BJ (cell line): ENCODE data around the gene MRPS26. TPM values are rescaled to one million over a fixed set of nuclear protein-coding genes. Genes with fewer than 3 reads are reported as not detected.

Source experiments
- CTCF ChIA-PET: fragments of 350-600 bp; formaldehyde crosslinking; extraction: SDS; loops from one replicate; lab custom pipeline; 2021; ENCODE audit warnings: antibody characterized with exemption, inconsistent platforms; lab: Yijun Ruan, JAX
- POLR2A ChIA-PET: fragments of 300-600 bp; sonication (Branson Sonifier 250); formaldehyde crosslinking; extraction: SDS; loops from one replicate; lab custom pipeline; 2021; ENCODE audit warnings: antibody characterized with exemption; lab: Charles Lee
- DNase-seq: peaks from one replicate; pipeline ENCODE4 v3.0.0-alpha.2; 2011; ENCODE audit warnings: low read depth
- H3K27me3 ChIP-seq: 2 replicates; pipeline ENCODE4 v1.6.0; 2011; ENCODE audit warnings: low read length; ENCODE audit not compliant: control insufficient read depth, insufficient read depth
- H3K36me3 ChIP-seq: 2 replicates; pipeline ENCODE4 v1.5.1; 2011; ENCODE audit warnings: low read length; ENCODE audit not compliant: control insufficient read depth, insufficient read depth
- H3K4me3 ChIP-seq: 2 replicates; pipeline ENCODE4 v1.5.1; 2011; ENCODE audit warnings: low read depth, mild to moderate bottlenecking, control low read depth, low read length
- polyA minus RNA-seq: library from RNA; depleted of rRNA, polyadenylated mRNA; stranded (reverse); fragments of >200 nt; gene quantifications from 2 replicates; pipeline ENCODE4 v1.2.3, GENCODE V29; 2011; rRNA and poly(A)+ RNA removed
- polyA plus RNA-seq: library from polyadenylated mRNA; depleted of rRNA; stranded (reverse); fragments of >200 nt; gene quantifications from 2 replicates; pipeline ENCODE4 v1.2.3, GENCODE V29; 2011; rRNA removed
- TF ChIP-seq, protein P1 (sequence below): IDR thresholded peaks from 2 replicates; pipeline ENCODE4 v1.5.1; 2011; ENCODE audit warnings: low read depth, mild to moderate bottlenecking, control low read depth, inconsistent platforms, low read length, moderate library complexity; ENCODE audit not compliant: insufficient read depth

MRPS26 gene
- polyA plus RNA-seq (27.4 and 37.2 TPM in 2 replicates), polyA minus RNA-seq (6.1 and 10.3 TPM in 2 replicates)

- TF ChIP-seq, protein P1, sequence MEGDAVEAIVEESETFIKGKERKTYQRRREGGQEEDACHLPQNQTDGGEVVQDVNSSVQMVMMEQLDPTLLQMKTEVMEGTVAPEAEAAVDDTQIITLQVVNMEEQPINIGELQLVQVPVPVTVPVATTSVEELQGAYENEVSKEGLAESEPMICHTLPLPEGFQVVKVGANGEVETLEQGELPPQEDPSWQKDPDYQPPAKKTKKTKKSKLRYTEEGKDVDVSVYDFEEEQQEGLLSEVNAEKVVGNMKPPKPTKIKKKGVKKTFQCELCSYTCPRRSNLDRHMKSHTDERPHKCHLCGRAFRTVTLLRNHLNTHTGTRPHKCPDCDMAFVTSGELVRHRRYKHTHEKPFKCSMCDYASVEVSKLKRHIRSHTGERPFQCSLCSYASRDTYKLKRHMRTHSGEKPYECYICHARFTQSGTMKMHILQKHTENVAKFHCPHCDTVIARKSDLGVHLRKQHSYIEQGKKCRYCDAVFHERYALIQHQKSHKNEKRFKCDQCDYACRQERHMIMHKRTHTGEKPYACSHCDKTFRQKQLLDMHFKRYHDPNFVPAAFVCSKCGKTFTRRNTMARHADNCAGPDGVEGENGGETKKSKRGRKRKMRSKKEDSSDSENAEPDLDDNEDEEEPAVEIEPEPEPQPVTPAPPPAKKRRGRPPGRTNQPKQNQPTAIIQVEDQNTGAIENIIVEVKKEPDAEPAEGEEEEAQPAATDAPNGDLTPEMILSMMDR, result no peak
- DNase-seq, result peak; percentile 42
- Histone ChIP-seq H3K27me3 (no peaks in the 10 kb centered on the region), H3K4me3 (peak within 1 kb of the TSS; percentile 87), H3K36me3 (peaks cover 7% of the 10 kb centered on the region)
- CTCF ChIA-PET, result interaction anchor here (0.6 to 1.2 kb wide), 4 partner anchors 27 to 270 kb away, joined by 3 read pairs; no protein-coding TSS in a partner anchor
- POLR2A ChIA-PET, result no interaction called here
Observed at GRCh38 chr20:3045816-3046676, at the start of gene MRPS26. TSS of gene MRPS26 (plus strand) at chr20:3046052. CDS start at chr20:3046069, 17 bp downstream.

DNA sequence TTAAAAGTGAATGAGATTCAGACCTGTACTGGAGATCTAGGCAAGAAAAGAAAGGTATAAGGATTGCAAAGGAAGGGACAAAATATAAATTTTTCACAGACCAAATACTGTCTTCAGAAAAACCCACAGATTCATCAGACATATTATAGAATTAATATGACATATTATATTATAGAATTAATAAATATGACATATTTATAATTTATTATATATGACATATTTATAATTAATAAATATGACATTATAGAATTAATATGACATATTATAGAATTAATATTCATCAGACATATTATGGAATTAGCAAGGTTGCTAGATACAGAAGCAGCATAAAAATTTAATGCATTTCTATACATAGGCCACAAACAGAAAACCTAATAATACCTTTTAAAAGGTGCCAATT lies 47.1 kb upstream of the MRPS26 start:
- ChIA-PET POLR2A (no interaction called here), CTCF (interaction anchor here (1.1 to 1.5 kb wide), 2 partner anchors 240 to 243 kb away, joined by 3 to 4 read pairs; no protein-coding TSS in a partner anchor)
- TF ChIP-seq, protein P1, result no peak
- no peak overlapping the region for H3K4me3 ChIP-seq
- no peak for DNase-seq
- H3K36me3 ChIP-seq, result peaks cover 4% of the 10 kb centered on the region; the same call in 1 of the 2 replicates
- H3K27me3 ChIP-seq, result no peaks in the 10 kb centered on the region

DNA sequence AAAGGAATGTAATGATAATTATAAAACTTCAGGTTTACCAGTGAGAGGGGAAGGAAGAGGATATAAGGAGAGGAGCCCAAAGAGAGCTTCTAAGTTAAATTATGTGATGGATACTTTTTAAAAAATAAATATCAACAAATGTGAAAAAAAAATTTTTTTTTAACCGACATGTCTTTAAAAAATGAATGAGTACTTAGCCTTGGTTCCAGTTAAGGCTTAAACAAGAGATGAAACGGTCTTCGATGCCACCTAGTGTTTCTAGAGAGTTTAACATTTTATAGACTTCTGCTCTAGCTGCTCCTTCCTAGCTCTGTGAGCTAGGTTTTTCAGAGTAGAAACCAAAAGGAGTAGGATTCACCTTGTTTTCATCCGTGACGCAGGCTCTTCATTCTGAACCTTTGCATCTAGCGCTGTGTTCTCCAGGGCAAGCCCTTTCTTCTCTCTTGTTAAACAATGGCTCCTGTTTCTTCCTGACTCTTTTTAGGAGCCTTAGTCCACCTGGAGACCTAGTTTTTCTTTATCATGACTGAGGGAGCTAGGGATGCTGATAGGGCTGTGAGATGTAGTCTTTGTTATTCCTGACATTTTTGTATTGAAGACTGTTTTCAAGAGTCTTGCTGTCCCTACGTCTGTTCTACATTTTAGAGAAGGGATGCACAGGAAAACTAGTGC lies 44.9 kb upstream of the MRPS26 start:
- Histone ChIP-seq H3K27me3 (no peaks in the 10 kb centered on the region), H3K4me3 (no peak overlapping the region), H3K36me3 (no peaks in the 10 kb centered on the region)
- no peak for DNase-seq
- CTCF ChIA-PET, result interaction anchor here (0.6 to 2.2 kb wide), 31 partner anchors 10 to 480 kb away, joined by 3 to 20 read pairs (median 4); partner anchors contain the start of gene EBF4
- POLR2A ChIA-PET, result no interaction called here
- TF ChIP-seq, protein P1, result peak; percentile 53

- peaks cover 3% of the 10 kb centered on the region for H3K36me3 ChIP-seq
- H3K27me3 ChIP-seq, result no peaks in the 10 kb centered on the region
- ChIA-PET POLR2A (no interaction called here), CTCF (no interaction called here)
- no peak for DNase-seq
- TF ChIP-seq, protein P1, result no peak
- no peak overlapping the region for H3K4me3 ChIP-seq
Observed at GRCh38 chr20:3003416-3003815, 42.4 kb upstream of the MRPS26 start.
